NCI-H128 (cell line): ENCODE results near the gene LITAF.
"Not testable (repeated sequence)": the region's sequence is repeated elsewhere in the genome, so short reads cannot be mapped to it uniquely, and the experiment has no call there.

Experiments used
- DNase-seq: peaks from one replicate; lab custom pipeline; 2025; ENCODE audit not compliant: unreplicated experiment; lab: John Stamatoyannopoulos, UW

The LITAF gene

DNA sequence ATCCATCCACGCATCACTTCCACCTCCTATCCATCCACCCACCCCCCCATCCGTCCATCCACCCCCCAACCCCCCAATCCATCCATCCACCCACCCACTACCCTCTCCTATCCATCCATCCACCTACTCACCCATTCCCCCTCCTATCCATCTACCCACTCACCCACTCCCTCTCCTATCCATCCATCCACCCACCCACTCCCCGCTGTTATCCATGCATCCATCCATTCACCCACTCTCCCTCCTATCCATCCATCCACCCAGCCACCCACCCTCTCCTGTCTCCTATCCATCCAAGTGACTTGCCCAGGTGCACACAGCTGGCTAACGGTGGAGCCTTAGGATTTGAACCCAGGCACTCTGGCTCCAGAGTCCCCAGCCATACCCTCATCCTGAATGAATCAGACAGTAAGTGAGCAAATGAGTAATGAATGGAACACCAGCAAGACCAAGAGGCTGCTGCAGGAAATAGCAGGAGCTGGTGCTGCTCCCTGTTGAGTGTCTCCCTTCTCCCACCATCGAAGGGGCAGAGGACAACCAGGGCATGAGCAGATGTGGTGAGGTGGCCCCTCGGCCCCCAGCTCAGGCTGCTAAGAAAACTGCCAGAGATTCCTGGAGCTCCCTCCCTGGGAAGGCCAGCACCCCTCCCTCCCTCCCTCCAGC, 62.5 kb downstream of the LITAF start:
- no peak for DNase-seq

DNA sequence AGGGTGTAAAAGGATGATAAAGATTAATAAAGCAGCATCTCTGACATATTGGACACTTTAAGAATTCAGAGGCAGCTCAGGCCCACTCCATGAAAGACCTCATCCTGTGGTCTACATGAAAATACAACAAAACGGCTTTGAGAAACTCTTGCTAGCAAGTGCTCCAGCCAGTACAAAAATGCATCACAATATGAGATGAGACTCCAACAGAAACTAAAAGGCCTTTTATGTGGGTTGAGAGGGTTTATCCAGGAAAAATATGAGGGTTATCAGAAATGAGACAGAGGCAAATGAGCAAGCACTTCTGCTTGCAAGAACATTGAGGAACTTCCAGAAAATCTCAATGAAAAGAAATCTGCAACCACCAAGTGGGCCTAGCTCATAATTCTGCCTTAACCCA, 65.7 kb downstream of the LITAF start:
- DNase-seq: no peak

DNA sequence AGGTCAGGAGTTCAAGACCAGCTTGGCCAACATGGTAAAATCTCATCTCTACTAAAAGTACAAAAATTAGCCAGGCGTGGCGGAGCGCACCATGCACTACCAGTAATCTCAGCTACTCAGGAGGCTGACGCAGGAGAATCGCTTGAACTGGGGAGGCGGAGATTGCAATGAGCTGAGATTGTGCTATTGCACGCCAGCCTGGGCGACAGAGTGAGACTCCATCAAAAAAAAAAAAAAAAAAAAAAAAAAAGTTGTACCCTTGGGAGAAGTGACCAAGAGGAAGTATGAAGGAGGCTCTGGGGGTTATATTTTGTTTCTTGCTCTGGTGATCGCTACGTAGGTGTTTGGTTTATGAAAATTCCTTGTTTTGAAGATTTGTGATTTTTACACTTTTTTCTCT, 66.3 kb downstream of the LITAF start:
- DNase-seq: no peak

DNA sequence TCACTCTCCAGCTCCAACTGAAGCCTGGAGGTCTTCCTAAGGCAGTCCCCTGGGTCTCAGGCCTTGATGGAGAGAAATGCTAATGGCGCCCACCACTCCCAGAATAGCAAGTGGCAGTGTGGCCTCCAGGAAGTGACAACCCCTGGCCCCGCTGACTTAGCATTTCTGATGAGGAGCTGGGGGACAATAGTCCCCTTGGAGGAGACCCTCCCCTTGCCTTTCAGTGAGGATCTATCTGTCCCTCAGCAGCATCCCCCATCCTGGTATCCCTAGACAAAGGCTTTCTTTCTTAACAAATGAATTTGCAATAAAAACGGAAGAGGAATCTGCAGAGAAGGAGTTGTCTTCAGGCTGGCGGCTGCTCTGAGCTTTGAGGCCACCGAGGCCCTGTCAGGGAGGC, 68.8 kb downstream of the LITAF start:
- DNase-seq: no peak

DNA sequence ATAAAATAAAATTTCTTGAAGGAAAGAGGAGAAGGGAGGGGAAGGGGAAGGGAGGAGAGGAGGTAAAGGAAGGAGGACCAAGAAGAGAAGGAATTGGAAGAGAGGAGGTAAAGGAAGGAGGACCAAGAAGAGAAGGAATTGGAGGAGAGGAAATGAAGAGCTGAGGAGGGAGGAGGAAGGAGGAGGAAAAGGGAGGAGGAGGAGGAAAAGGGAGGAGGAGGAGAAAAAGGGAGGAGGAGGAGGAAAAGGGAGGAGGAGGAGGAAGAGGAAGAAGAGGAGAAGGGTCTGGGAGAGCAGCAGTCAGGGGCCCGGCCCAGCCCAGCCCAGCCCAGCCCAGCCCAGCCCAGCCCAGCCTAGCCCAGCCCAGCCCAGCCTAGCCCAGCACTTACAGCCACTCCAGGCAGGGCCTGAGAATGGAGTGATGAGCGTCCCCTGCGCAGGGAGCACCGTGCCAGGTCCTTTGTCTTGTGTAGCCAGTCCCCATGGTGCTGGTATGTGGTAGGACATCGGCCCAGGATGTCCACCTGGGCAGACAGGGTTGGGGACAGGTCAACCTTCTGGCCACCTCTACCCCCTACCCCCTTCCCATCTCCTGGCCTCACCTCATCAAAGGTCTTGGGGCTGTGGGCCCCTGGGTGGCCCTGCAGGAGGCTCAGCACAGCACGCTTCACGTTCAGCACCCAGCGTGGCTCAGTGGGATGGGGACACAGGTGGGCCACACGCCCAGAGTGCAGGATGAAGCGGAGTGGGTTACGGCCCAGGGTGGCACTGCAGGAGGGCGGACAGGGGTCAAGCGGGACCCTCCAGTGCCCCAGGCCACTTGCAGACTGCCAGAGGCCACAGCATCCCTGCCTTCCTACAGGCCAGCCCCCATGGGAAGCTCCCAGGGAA, 70.9 kb downstream of the LITAF start:
- DNase-seq: no peak

DNA sequence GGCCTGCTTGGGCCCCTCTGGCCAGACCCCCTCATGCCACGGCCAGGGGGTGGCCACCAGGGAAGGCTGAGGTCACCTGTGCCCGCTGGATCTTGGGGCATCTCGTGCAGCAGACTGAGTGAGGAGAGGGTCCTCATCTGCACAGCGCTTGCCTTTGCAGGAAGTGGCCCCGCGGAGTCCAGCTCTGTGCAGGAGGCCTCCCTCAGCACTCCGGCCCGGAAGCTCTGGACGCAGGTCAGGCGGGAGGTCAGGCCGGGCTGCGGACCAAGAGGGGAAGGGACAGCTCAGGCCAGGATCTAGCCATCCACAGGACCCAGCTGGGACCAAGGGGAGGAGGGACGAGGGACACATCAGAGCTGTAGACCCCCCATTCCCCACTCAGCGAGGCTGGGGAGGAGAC, 72.4 kb downstream of the LITAF start:
- DNase-seq: no peak

DNA sequence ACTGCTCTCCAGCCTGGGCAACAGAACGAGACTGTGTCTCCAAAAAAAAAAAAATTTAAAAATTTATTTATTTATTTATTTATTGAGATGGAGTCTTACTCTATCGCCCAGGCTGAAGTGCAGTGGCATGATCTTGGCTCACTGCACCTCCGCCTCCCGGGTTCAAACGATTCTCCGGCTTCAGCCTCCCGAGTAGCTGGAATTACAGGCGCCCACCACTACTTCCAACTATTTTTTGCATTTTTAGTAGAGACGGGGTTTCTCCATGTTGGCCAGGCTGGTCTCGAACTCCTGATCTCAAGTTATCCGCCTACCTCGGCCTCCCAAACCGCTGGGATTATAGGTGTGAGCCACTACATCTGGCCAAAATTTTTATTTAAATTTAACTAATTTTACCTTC, 73.4 kb downstream of the LITAF start:
- not testable (repeated sequence) for DNase-seq

DNA sequence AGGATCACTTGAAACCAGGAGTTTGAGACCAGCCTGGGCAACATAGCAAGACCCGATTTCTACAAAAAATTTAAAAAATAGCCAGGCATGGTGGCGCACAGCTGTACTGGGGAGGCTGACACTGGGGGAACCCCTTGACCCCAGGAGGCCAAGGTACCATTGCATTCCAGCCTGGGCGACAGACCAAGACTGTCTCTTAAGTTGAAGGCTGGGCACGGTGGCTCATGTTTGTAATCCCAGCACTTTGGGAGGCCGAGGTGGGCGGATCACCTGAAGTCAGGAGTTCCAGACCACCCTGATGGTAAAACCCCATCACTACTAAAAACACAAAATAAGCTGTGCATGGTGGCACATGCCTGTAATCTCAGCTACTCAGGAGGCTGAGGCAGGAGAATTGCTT, 74.9 kb downstream of the LITAF start:
- DNase-seq: no peak

DNA sequence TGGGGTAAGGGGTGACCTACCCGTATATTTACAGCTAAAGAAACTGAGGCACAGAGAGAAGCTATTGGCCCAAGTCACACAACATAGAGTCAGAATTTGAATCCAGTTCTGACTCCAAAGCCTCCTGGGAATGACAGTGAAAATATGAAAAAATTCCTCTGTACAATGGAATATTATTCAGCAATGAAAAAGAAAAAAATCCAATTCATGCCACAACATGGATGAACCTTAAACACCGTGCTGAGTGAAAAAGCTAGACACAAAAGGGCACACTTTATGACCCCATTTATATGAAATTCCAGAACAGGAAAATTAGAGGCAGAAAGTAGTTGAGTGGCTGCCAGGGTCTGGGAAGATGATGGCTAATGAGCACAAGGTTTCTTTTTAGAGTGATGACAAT, 75.4 kb downstream of the LITAF start:
- DNase-seq: no peak

DNA sequence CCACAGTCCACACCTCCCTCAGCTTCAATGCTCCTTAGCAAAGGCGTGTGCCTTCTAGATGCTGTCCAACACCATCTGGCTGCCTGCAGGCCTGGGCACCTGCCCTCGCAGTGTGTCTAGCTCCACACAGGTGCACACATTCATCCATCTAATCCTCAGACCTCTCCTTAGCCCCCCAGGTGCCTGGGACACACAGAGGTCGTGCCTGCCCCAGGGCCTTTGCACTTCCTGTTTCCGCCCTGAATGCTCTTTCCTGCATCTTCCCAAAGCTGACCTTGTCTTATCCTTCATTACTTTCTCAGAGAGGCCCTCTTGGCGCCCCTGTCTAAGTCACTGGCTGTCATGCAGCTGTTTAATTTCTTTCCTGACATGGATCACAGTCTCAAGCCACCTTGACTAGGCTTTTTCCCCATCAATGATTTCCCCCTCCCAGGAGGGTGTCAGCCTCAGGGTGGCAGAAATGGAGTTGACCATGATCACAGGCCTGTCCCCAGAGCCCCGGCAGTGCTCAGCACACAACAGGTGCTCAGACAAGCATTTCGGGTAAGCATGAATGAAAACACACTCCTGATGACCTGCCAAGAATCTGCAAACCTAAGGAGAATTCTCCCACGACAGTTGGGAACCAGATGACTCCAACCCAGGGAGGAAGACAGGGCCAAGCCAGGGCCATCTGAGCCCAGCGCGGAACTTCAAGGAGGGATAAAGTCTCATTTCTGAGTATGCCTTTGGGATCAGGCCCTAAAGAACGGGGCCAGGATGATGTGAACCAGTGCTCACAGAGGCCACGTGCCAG, 76.3 kb downstream of the LITAF start:
- DNase-seq: no peak

DNA sequence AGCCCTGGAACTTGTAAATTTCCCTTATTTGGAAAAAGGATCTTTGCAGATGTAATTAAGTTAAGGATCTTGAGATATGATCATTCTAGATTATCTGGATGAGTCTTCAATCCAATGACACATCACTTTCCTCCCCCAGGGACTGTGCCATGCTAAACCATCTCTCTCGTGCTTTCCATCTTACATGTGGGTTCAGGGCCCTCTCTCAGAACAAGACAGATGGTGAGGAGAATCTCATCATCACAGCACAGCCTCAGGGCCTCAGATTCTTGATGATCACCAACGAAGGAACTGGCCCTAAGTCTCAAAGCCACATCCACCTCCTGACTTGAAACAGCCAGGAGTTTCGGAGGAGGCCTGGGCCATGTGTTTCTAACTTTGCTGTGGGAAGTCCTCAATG, 78.7 kb downstream of the LITAF start:
- no peak for DNase-seq

DNA sequence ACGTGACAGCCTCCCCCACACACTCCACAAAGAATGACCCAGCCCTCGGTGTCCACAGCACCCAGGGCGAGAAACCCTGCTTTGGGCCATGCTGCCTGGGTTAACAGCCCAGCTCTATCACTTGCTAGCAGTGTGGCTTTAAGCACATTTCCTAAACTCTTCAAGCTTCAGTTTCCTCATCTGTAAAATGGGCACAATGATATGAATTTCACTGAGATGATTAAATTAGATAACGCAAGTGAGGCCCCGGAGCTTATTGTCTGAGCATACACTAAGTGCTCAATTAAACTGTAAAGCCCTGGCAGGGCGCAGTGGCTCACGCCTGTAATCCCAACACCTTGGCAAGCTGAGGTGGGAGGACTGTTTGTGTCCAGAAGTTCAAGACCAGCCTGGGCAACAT, 79.4 kb downstream of the LITAF start:
- no peak for DNase-seq

DNA sequence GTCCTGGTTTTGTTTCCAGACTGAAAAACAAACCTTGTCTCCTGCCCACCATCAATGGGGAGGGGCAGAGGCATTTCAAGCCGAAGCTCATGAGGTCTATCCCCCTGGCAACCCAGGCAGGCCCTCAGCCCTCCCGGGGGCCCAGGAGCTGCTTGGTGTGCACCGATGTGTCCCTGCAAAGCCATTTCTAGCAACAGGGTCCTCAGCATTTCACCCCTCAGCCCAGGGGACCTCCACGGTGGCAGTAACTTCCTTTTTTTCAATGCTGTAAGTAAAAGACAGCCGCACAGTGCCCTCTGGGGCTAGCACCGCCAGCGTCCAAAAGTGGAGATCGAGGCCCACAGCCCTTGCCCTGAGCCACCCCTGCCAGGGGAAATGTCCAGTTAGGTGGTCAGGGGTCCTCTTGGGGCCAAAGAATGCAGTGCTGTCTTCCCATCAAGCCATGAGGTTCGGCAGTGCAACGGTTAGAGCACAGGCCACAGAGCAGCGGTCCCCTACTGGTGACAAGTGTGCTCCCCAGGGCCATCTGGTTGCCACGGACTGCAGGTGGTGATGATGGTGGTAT, 79.9 kb downstream of the LITAF start:
- no peak for DNase-seq

DNA sequence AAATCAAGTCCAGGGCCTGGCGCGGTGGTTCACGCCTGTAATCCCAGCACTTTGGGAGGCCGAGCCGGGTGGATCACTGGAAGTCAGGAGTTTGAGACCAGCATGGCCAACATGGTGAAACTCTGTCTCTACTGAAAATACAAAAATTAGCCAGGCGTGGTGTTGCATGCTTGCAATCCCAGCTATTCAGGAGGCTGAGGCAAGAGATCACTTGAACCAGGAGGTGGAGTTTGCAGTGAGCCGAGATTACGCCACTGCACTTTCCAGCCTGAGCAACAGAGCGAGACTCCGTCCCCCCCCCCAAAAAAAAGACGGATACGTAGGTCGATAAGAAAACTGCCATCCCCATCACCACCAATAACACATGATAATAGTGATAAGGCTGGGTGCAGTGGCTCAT, 82.5 kb downstream of the LITAF start:
- DNase-seq: not testable (repeated sequence)

DNA sequence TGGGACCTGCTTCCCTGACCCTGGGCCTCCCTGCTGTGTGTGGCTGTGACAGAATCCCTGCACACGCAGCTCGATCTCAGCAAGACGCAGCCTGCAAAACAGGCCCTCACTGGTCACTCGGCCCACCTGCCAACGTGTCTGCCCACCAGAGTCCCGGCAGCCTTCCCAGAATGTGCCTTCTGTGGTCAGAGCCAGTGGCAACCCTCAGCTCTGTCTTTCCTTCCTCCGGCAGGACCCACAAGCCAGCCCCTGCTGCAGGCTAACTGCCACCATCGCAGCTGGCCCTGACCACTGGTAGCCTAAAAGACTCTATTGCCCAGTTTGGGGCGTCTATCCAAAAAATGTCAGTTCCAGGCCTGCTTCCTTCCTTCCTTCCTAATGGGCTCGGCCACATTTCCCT, 83.2 kb downstream of the LITAF start:
- DNase-seq: no peak

DNA sequence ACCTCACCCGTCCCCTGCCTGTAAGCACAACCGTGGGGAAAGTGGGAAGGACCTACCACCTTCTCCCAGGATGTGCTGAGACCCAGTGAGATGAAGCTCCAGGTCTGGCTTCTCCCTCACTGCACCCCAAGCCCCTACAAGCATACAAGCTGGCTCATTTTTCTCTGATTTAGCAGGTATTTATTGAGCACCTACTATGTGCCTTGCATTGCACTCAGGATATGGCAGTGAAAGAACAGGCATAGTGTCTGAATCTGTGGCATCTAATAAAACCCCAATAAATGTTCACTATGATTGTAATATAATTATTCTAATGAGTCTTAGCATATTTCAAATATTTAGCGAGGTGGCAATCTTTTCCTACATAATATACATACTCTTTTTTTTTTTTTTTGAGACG, 84.5 kb downstream of the LITAF start:
- DNase-seq: no peak

DNA sequence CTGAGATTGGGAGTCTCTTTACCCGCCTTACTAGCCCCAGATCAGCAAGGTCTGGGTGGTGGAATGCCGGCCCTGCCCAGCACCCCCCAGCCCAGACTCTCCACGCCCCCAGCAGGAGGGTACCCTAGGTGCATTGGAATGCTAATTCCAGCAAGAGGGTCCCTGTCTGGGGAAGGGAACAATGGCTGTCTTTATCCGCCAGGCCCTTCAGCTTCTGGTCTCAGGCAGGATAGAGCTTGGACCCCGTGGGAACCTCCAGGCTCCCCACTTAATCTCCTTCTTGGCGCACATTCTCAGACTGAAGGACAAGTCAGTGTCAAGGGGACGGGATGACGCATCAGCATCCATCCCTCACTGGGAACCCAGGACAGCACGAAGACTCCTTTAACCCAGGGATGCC, 85.1 kb downstream of the LITAF start:
- DNase-seq: no peak

DNA sequence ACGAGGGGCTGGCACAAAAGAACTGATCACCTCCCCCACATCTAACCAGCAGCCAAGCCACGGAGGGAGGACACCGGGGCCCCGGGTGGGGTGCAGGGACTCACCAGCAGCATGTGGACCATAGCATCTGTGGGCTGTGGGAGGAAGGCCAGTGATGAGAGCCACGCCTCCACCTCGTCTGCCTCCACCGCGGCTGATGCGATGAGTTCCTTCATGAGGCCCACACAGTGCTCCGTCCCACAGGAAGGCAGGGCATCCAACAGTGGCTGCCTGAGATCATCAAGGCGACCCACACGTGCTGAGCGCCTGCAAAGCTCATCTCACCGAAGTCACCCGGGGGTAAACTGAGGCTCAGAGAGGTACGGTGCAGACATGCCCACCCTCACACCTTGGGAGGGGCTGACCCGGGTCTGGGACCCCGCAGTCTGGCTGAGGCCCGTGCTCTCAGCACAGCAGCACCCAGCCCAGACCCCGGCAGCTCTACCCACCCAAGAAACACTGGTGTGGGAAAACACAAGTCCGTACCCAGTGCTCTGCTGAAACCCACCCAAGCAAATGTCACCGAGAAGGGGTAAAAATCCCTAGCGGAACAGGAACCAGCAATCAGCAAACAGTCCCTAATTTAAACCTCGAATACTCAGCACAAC, 85.9 kb downstream of the LITAF start:
- DNase-seq: no peak

DNA sequence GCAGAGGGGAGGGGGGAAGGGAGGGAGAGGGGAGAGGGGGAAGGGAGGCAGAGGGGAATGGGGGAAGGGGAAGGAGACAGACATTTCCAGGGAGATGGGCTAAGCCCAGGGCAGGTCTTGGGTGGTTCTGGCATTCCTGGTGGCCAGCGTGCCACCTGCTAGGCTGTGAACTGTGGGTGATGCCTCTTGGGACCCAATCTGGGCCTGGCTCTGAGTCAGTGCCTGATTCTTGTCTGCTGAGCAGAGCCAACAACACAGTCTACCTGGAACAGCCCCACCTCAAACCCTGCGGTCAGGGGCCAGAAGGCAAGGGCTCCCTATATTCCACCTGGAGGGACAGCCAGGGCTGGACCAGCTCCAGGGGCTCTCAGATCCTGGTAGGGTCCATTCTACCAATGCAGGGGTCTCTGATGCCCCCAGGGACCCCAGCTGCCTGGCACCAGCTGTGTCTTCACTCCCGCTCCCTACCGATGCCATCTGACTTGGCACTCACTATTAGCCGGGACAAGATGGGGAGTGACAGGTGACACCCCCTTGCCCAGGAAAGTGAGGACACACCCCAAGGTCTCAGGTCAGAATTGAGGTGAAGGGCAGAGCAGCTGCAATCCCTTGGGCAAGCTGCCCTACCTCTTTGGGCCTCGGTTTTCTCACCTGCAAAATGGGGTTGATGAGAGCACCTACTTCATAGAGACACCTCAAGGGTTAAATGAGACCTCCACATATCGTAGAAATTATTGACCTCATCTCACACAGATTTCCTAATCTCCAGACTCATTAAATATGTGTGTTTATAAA, 87.2 kb downstream of the LITAF start:
- no peak for DNase-seq

DNA sequence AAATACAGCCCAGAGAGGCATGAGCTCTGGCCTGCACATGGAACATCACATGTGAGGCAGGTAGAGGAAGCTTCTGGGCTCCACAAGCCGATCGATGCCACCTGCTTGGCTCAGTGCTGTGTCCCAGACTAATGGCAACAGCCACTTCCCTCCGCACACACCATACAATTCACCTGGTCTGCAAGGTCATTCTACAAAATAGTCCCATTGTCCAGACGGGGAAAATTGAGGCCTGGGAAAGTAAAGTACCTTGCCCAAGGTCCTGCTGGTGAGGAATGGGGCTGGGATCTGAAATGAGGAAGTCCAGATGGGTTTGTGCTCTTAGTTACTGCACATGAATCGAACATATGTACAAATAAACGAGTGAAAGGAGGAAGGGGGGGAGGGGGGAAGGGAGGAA, 88.0 kb downstream of the LITAF start:
- no peak for DNase-seq
